Neural crest cell (in vitro differentiated cells): ENCODE measurements around the gene AGMO. TPM values are rescaled to one million over a fixed set of nuclear protein-coding genes. Genes with fewer than 3 reads are reported as not detected.

Experiments
- DNase-seq: peaks from one replicate; pipeline ENCODE4 v3.0.0; 2021; ENCODE audit warnings: low read depth, mixed read lengths, low spot score
- H3K27ac Mint-ChIP-seq: one replicate; pipeline ENCODE4 v1.8.0; 2021; ENCODE audit warnings: mild to moderate bottlenecking, mixed read lengths; ENCODE audit not compliant: unreplicated experiment
- H3K27me3 Mint-ChIP-seq: 2 replicates; pipeline ENCODE4 v1.8.0; 2021; ENCODE audit warnings: low read depth, mild to moderate bottlenecking, mixed read lengths
- H3K36me3 Mint-ChIP-seq: 2 replicates; pipeline ENCODE4 v1.8.0; 2021; ENCODE audit warnings: low read depth, mild to moderate bottlenecking, mixed read lengths
- H3K4me1 Mint-ChIP-seq: 2 replicates; pipeline ENCODE4 v1.8.0; 2021; ENCODE audit warnings: mixed read lengths
- H3K4me3 Mint-ChIP-seq: one replicate; pipeline ENCODE4 v1.8.0; 2021; ENCODE audit warnings: mild to moderate bottlenecking, mixed read lengths
- H3K9me3 Mint-ChIP-seq: 2 replicates; pipeline ENCODE4 v1.8.0; 2021; ENCODE audit warnings: mixed read lengths
- CTCF ChIP-seq: fragments of 200-600 bp; sonication (generic); conservative IDR thresholded peaks from 2 replicates; pipeline ENCODE4 v1.5.0; 2021; ENCODE audit warnings: antibody characterized with exemption, mild to moderate bottlenecking
- total RNA-seq: library from RNA; stranded (reverse); gene quantifications from 2 replicates; pipeline ENCODE4 v1.2.1, GENCODE V29; 2021

Gene AGMO
- total RNA-seq, 1 donor from 2014 or later: 0.51 TPM

- Mint-ChIP-seq H3K4me3 (no peak overlapping the region), H3K4me1 (peaks cover 5% of the 10 kb centered on the region), H3K27ac (no peak overlapping the region), H3K9me3 (no peaks in the 10 kb centered on the region), H3K27me3 (no peaks in the 10 kb centered on the region), H3K36me3 (no peaks in the 10 kb centered on the region)
- no peak for DNase-seq
- no peak for TF ChIP-seq CTCF
These were observed 71.5 kb downstream of the AGMO start for GRCh38 chr7:15490291-15490690.

- H3K4me1 Mint-ChIP-seq: peaks cover 5% of the 10 kb centered on the region
- no peak overlapping the region for H3K4me3 Mint-ChIP-seq
- H3K9me3 Mint-ChIP-seq: no peaks in the 10 kb centered on the region
- DNase-seq: no peak
- H3K27me3 Mint-ChIP-seq: no peaks in the 10 kb centered on the region
- H3K36me3 Mint-ChIP-seq: no peaks in the 10 kb centered on the region
- H3K27ac Mint-ChIP-seq: no peak overlapping the region
- no peak for TF ChIP-seq CTCF
These were observed 72.0 kb downstream of the AGMO start for GRCh38 chr7:15489861-15490260.

- no peak overlapping the region for H3K27ac Mint-ChIP-seq
- H3K36me3 Mint-ChIP-seq: no peaks in the 10 kb centered on the region
- no peaks in the 10 kb centered on the region for H3K9me3 Mint-ChIP-seq
- H3K4me1 Mint-ChIP-seq: peaks cover 5% of the 10 kb centered on the region
- no peak overlapping the region for H3K4me3 Mint-ChIP-seq
- no peak for TF ChIP-seq CTCF
- no peak for DNase-seq
- H3K27me3 Mint-ChIP-seq: no peaks in the 10 kb centered on the region
These were observed 72.4 kb downstream of the AGMO start for GRCh38 chr7:15489383-15489782.

GRCh38 chr7:15488401-15488800, 73.4 kb downstream of the AGMO start:
- Mint-ChIP-seq H3K36me3 (no peaks in the 10 kb centered on the region), H3K27me3 (no peaks in the 10 kb centered on the region)

GRCh38 chr7:15487896-15488295, 73.9 kb downstream of the AGMO start:
- no peaks in the 10 kb centered on the region for H3K9me3 Mint-ChIP-seq
- H3K4me3 Mint-ChIP-seq: no peak overlapping the region
- no peaks in the 10 kb centered on the region for H3K27me3 Mint-ChIP-seq
- no peak overlapping the region for H3K27ac Mint-ChIP-seq
- no peak for TF ChIP-seq CTCF
- no peak for DNase-seq
- H3K4me1 Mint-ChIP-seq: peaks cover 5% of the 10 kb centered on the region
- no peaks in the 10 kb centered on the region for H3K36me3 Mint-ChIP-seq

More at GRCh38 chr7:15488401-15488800, 73.4 kb downstream of the AGMO start:
- no peaks in the 10 kb centered on the region for H3K9me3 Mint-ChIP-seq
- no peak for DNase-seq
- no peak for TF ChIP-seq CTCF
- H3K27ac Mint-ChIP-seq: no peak overlapping the region
- H3K4me1 Mint-ChIP-seq: peaks cover 5% of the 10 kb centered on the region
- no peak overlapping the region for H3K4me3 Mint-ChIP-seq

GRCh38 chr7:15485998-15486397, 75.8 kb downstream of the AGMO start:
- no peak overlapping the region for H3K27ac Mint-ChIP-seq
- no peaks in the 10 kb centered on the region for H3K9me3 Mint-ChIP-seq
- H3K36me3 Mint-ChIP-seq: no peaks in the 10 kb centered on the region
- no peak overlapping the region for H3K4me3 Mint-ChIP-seq
- H3K4me1 Mint-ChIP-seq: peaks cover 5% of the 10 kb centered on the region
- DNase-seq: no peak
- TF ChIP-seq CTCF: no peak
- H3K27me3 Mint-ChIP-seq: no peaks in the 10 kb centered on the region
